Measurements from ENCODE around the gene NUDCD3. TPM values are rescaled to one million over a fixed set of nuclear protein-coding genes. Genes with fewer than 3 reads are reported as not detected.

The NUDCD3 gene
- total RNA-seq, 1 donor from 2014 or later: 35.4 TPM

DNA sequence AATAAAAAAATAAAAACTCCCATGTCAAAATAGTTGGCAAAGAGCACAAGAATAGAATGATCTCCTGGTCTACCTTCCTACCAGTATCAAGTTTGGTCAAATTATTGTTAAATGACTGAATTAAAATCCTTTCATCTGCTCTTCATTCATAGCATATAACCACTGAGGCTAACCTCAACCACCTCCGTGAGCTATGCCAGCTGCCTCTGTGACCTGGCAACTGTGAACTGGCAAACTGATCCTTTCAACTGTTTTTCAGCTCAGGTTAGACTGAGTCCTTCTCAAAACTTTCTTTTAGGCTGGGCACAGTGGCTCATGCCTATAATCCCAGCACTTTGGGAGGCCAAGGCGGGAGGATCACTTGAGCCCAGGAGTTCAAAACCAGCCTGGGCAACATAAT lies 36.1 kb downstream of the NUDCD3 start:
- Histone ChIP-seq H3F3A (ENCODE audit: low read depth) (no peaks in the 10 kb centered on the region), H3K79me2 (ENCODE audit: low read depth) (peaks cover 60% of the 10 kb centered on the region), H2AFZ (replicated peaks) (no peak overlapping the region), H3K27ac (no peak overlapping the region), H3K9ac (no peak overlapping the region), H3K4me2 (no peak overlapping the region), H4K20me1 (ENCODE audit: low read depth) (peaks cover 11% of the 10 kb centered on the region), H3K27me3 (no peaks in the 10 kb centered on the region), H3K36me3 (peaks cover under 1% of the 10 kb centered on the region), H3K4me1 (no peaks in the 10 kb centered on the region), H3K9me3 (ENCODE audit: low read depth) (no peaks in the 10 kb centered on the region), H3K4me3 (no peak overlapping the region)
- H3K4me3 Mint-ChIP-seq: no peak overlapping the region
- no peak for DNase-seq (ENCODE audit: low spot score)
- H3K4me1 Mint-ChIP-seq: no peaks in the 10 kb centered on the region
- no peak for TF ChIP-seq EZH2 (IDR thresholded peaks at IDR 0.05)
- TF ChIP-seq CTCF (IDR thresholded peaks at IDR 0.05): no peak
- TF ChIP-seq EZH2phosphoT487 (IDR thresholded peaks at IDR 0.05): no peak
- no peaks in the 10 kb centered on the region for H3K9me3 Mint-ChIP-seq
- no peak overlapping the region for H3K27ac Mint-ChIP-seq
- peaks cover 15% of the 10 kb centered on the region for H3K36me3 Mint-ChIP-seq
- H3K27me3 Mint-ChIP-seq (ENCODE audit: insufficient read depth, low read depth): no peaks in the 10 kb centered on the region

- peaks cover 58% of the 10 kb centered on the region for H3K79me2 ChIP-seq (ENCODE audit: low read depth)
- H3K4me3 ChIP-seq: no peak overlapping the region
- TF ChIP-seq CTCF (IDR thresholded peaks at IDR 0.05) (no peak), EZH2 (IDR thresholded peaks at IDR 0.05) (no peak), EZH2phosphoT487 (IDR thresholded peaks at IDR 0.05) (no peak)
- peaks cover 2% of the 10 kb centered on the region for H3K4me1 Mint-ChIP-seq
- no peaks in the 10 kb centered on the region for H3K27me3 Mint-ChIP-seq (ENCODE audit: insufficient read depth, low read depth)
- no peak overlapping the region for H3K9ac ChIP-seq
- no peaks in the 10 kb centered on the region for H3K9me3 ChIP-seq (ENCODE audit: low read depth)
- no peaks in the 10 kb centered on the region for H3F3A ChIP-seq (ENCODE audit: low read depth)
- H3K9me3 Mint-ChIP-seq: no peaks in the 10 kb centered on the region
- H3K27ac Mint-ChIP-seq: no peak overlapping the region
- H2AFZ ChIP-seq (replicated peaks): no peak overlapping the region
- H3K4me2 ChIP-seq: no peak overlapping the region
- H3K27me3 ChIP-seq: no peaks in the 10 kb centered on the region
- no peak overlapping the region for H3K4me3 Mint-ChIP-seq
- H3K27ac ChIP-seq: no peak overlapping the region
- DNase-seq (ENCODE audit: low spot score): no peak
- no peaks in the 10 kb centered on the region for H3K4me1 ChIP-seq
- H3K36me3 ChIP-seq: no peaks in the 10 kb centered on the region
- H4K20me1 ChIP-seq (ENCODE audit: low read depth): peaks cover 21% of the 10 kb centered on the region
- H3K36me3 Mint-ChIP-seq: peaks cover 14% of the 10 kb centered on the region
Observed at GRCh38 chr7:44451123-44451522, 39.3 kb downstream of the NUDCD3 start.

GRCh38 chr7:44449584-44449928 lies 40.9 kb downstream of the NUDCD3 start:
- Histone ChIP-seq H3K9ac (no peak overlapping the region), H3K27ac (no peak overlapping the region), H3K4me3 (no peak overlapping the region), H3K4me1 (no peaks in the 10 kb centered on the region), H3K27me3 (no peaks in the 10 kb centered on the region), H3F3A (ENCODE audit: low read depth) (no peaks in the 10 kb centered on the region), H2AFZ (replicated peaks) (no peak overlapping the region), H3K9me3 (ENCODE audit: low read depth) (no peaks in the 10 kb centered on the region), H3K79me2 (ENCODE audit: low read depth) (peaks cover 71% of the 10 kb centered on the region), H3K4me2 (no peak overlapping the region), H3K36me3 (no peaks in the 10 kb centered on the region), H4K20me1 (ENCODE audit: low read depth) (peaks cover 21% of the 10 kb centered on the region)
- no peak for TF ChIP-seq EZH2phosphoT487 (IDR thresholded peaks at IDR 0.05)
- no peak for TF ChIP-seq CTCF (IDR thresholded peaks at IDR 0.05)
- Mint-ChIP-seq H3K36me3 (peaks cover 22% of the 10 kb centered on the region), H3K4me3 (no peak overlapping the region), H3K27ac (no peak overlapping the region), H3K9me3 (no peaks in the 10 kb centered on the region), H3K4me1 (peaks cover 2% of the 10 kb centered on the region), H3K27me3 (ENCODE audit: insufficient read depth, low read depth) (no peaks in the 10 kb centered on the region)
- DNase-seq (ENCODE audit: low spot score): no peak
